NCI-H2029 (cell line): ENCODE results near the gene FAM149B1.

ENCODE experiments used
- DNase-seq: peaks from one replicate; lab custom pipeline; 2025; lab: John Stamatoyannopoulos, UW

The FAM149B1 gene

GRCh38 chr10:73287441-73287840 lies 119.5 kb downstream of the FAM149B1 start:
- no peak for DNase-seq

GRCh38 chr10:73289958-73290357 lies 122.0 kb downstream of the FAM149B1 start:
- DNase-seq: no peak

- DNase-seq: no peak
These were observed 125.5 kb downstream of the FAM149B1 start for GRCh38 chr10:73293461-73293860.
